ENCODE measurements around the gene LATS2. TPM values are rescaled to one million over a fixed set of nuclear protein-coding genes. Genes with fewer than 3 reads are reported as not detected.

LATS2 gene
- total and polyA plus RNA-seq, 8 donors = 3.4 to 21.4 (median 7.7) TPM

- TF ChIP-seq POLR2AphosphoS5 (IDR thresholded peaks at IDR 0.05) = no peak
- TF ChIP-seq CTCF (IDR thresholded peaks at IDR 0.05) = no peak
- TF ChIP-seq EP300 (IDR thresholded peaks at IDR 0.05) = no peak
- TF ChIP-seq POLR2A (IDR thresholded peaks at IDR 0.05) = no peak
- no peaks in the 10 kb centered on the region for H3K27me3 ChIP-seq
- peaks cover 0 to 31% (median 11%) of the 10 kb centered on the region in 4 donors for H3K4me1 ChIP-seq
- DNase-seq = no peak
- no peak overlapping the region for H3K4me3 ChIP-seq
- peaks cover 0 to 29% (median 21%) of the 10 kb centered on the region in 4 donors for H3K36me3 ChIP-seq
- H3K9me3 ChIP-seq = peaks cover 0 to 7% (median 0%) of the 10 kb centered on the region in 4 donors
- 95 to 97% (median 96%) methylated on average over 47 to 60 of the region's 60 CpGs for WGBS, 5 donors
- intact Hi-C loops (cut with DNase I; ENCODE audit: low total_unique reads) = no loop called here
- H3K27ac ChIP-seq = peak overlapping the region in 1 of 5 donors; percentile 66
These were observed 62.6 kb downstream of the LATS2 start for GRCh38 chr13:20998649-20999415.

GRCh38 chr13:20997301-20998161 is 63.9 kb downstream of the LATS2 start:
- Histone ChIP-seq H3K4me1 (peaks cover 0 to 32% (median 9%) of the 10 kb centered on the region in 4 donors), H3K4me3 (no peak overlapping the region), H3K27ac (peak overlapping the region in 2 of 5 donors; percentile 13 to 66), H3K27me3 (no peaks in the 10 kb centered on the region), H3K36me3 (peaks cover 0 to 29% (median 22%) of the 10 kb centered on the region in 4 donors), H3K9me3 (peaks cover 0 to 7% (median 0%) of the 10 kb centered on the region in 4 donors)
- WGBS, 5 donors = 66 to 79% (median 77%) methylated on average over 14 of the region's 14 CpGs
- intact Hi-C loops (cut with DNase I; ENCODE audit: low total_unique reads) = no loop called here
- DNase-seq = peak in 1 of 2 donors; percentile 68
- no peak for TF ChIP-seq POLR2A (IDR thresholded peaks at IDR 0.05)
- no peak for TF ChIP-seq CTCF (IDR thresholded peaks at IDR 0.05)
- no peak for TF ChIP-seq EP300 (IDR thresholded peaks at IDR 0.05)
- no peak for TF ChIP-seq POLR2AphosphoS5 (IDR thresholded peaks at IDR 0.05)

- Histone ChIP-seq H3K27ac (no peak overlapping the region), H3K4me1 (peaks cover 0 to 32% (median 9%) of the 10 kb centered on the region in 4 donors), H3K27me3 (no peaks in the 10 kb centered on the region), H3K9me3 (no peaks in the 10 kb centered on the region), H3K36me3 (peaks cover 4 to 46% (median 36%) of the 10 kb centered on the region in 4 donors), H3K4me3 (no peak overlapping the region)
- intact Hi-C loops (cut with DNase I; ENCODE audit: low total_unique reads) = no loop called here
- TF ChIP-seq CTCF (IDR thresholded peaks at IDR 0.05) (no peak), POLR2A (IDR thresholded peaks at IDR 0.05) (no peak), EP300 (IDR thresholded peaks at IDR 0.05) (no peak), POLR2AphosphoS5 (IDR thresholded peaks at IDR 0.05) (no peak)
- 62 to 70% (median 67%) methylated on average over 4 of the region's 4 CpGs for WGBS, 5 donors
- no peak for DNase-seq
These were observed 66.0 kb downstream of the LATS2 start for GRCh38 chr13:20995245-20995838.

- Histone ChIP-seq H3K27ac (no peak overlapping the region), H3K27me3 (no peaks in the 10 kb centered on the region), H3K9me3 (no peaks in the 10 kb centered on the region), H3K4me3 (no peak overlapping the region), H3K4me1 (peaks cover 0 to 32% (median 9%) of the 10 kb centered on the region in 4 donors), H3K36me3 (peaks cover 8 to 54% (median 44%) of the 10 kb centered on the region in 4 donors)
- WGBS, 5 donors = 94 to 97% (median 96%) methylated on average over 7 of the region's 7 CpGs
- intact Hi-C loops (cut with DNase I; ENCODE audit: low total_unique reads) = no loop called here
- TF ChIP-seq EP300 (IDR thresholded peaks at IDR 0.05) (no peak), POLR2AphosphoS5 (IDR thresholded peaks at IDR 0.05) (no peak), POLR2A (IDR thresholded peaks at IDR 0.05) (no peak), CTCF (IDR thresholded peaks at IDR 0.05) (no peak)
- no peak for DNase-seq
These were observed 67.0 kb downstream of the LATS2 start for GRCh38 chr13:20994441-20994821.
